HepG2 (cell line): ENCODE measurements around the gene PATE4. TPM values are rescaled to one million over a fixed set of nuclear protein-coding genes. Genes with fewer than 3 reads are reported as not detected.
A peak's percentile ranks its signal among the peaks of the same experiment; 100 is the strongest.

Experiments
- ATAC-seq: fragments of 200-7000 bp; cut with Tn5 transposase; 3 replicates; pipeline ENCODE4 v1.9.1; 2020; ENCODE audit warnings: mild to moderate bottlenecking, moderate library complexity
- BruUV-seq: library from RNA; stranded (reverse); fragments of 400-500 nt; replicated peaks from 2 replicates; lab custom pipeline; 2021; lab: Mats Ljungman, UMichigan
- CTCF ChIA-PET: fragments of 300-600 bp; formaldehyde crosslinking; extraction: SDS; loops from one replicate; lab custom pipeline; 2021; ENCODE audit warnings: low total read pairs, inconsistent platforms, low intra/inter-chr PET ratio; lab: Yijun Ruan, JAX
- POLR2A ChIA-PET: fragments of 350-600 bp; sonication (Branson Sonifier 250); formaldehyde crosslinking; loops from one replicate; lab custom pipeline; 2020; ENCODE audit warnings: antibody characterized with exemption, inconsistent platforms; lab: Yijun Ruan, JAX
- DNase-seq: peaks from one replicate; pipeline ENCODE4 v3.0.0-alpha.2; 2015; ENCODE audit warnings: low spot score
- FAIRE-seq: peaks from 3 replicates; lab custom pipeline; 2011; peaks lifted over from hg19 to GRCh38; lab: Jason Lieb, UNC
- H2AFZ ChIP-seq: one replicate; pipeline ENCODE4 v1.6.1; 2011; ENCODE audit warnings: low read length, inconsistent platforms
- H3K27ac ChIP-seq: fragments of 300-600 bp; 3 replicates; pipeline ENCODE4 v1.8.0; 2011; ENCODE audit warnings: mixed run types, mild to moderate bottlenecking, mixed read lengths, low read length, inconsistent platforms; ENCODE audit not compliant: insufficient read depth; ENCODE audit errors: extremely low read length
- H3K27me3 ChIP-seq, 2 experiments: fragments of 200-600 bp in 1 of 2; 2 replicates in 1 of 2; 3 replicates in 1 of 2; pipeline versions ENCODE4 v1.6.0 to v1.8.0; 2011; ENCODE audit warnings: low read length in 2 of 2, mild to moderate bottlenecking in 2 of 2, moderate library complexity in 2 of 2, inconsistent platforms in 1 of 2; ENCODE audit not compliant: insufficient read depth in 2 of 2, control insufficient read depth in 1 of 2
- H3K36me3 ChIP-seq, 2 experiments: fragments of 200-600 bp in 1 of 2; replicated peaks in 1 of 2; 2 replicates in 1 of 2; 3 replicates in 1 of 2; pipeline versions ENCODE4 v1.5.1 to v1.8.0; 2011; ENCODE audit warnings: low read length in 2 of 2, inconsistent platforms in 1 of 2; ENCODE audit not compliant: insufficient read depth in 2 of 2, control insufficient read depth in 1 of 2
- H3K4me1 ChIP-seq: 2 replicates; pipeline ENCODE4 v1.5.1; 2012; ENCODE audit warnings: low read length, inconsistent platforms; ENCODE audit not compliant: insufficient read depth
- H3K4me2 ChIP-seq: 2 replicates; pipeline ENCODE4 v1.6.0; 2011; ENCODE audit warnings: low read depth, low read length, inconsistent platforms
- H3K4me3 ChIP-seq, 3 experiments: fragments of 200-600 bp in 1 of 3; sonication (generic), shearing (Covaris generic) in 1 of 3; replicated peaks in 1 of 3; 2 replicates each; pipeline ENCODE4 v1.5.1; 2011 to 2016; ENCODE audit warnings: low read length in 3 of 3, inconsistent platforms in 2 of 3, low read depth in 2 of 3, mild to moderate bottlenecking in 2 of 3, control low read depth in 1 of 3, mixed read lengths in 1 of 3; ENCODE audit not compliant: insufficient read depth in 1 of 3
- H3K79me2 ChIP-seq: one replicate; pipeline ENCODE4 v1.6.1; 2011; ENCODE audit warnings: low read length, inconsistent platforms; ENCODE audit not compliant: insufficient read depth
- H3K9ac ChIP-seq: 2 replicates; pipeline ENCODE4 v1.6.0; 2011; ENCODE audit warnings: mild to moderate bottlenecking, low read depth, low read length, inconsistent platforms; ENCODE audit not compliant: insufficient read depth
- H3K9me3 ChIP-seq: 2 replicates; pipeline ENCODE4 v1.5.1; 2012; ENCODE audit warnings: mild to moderate bottlenecking, low read length
- H4K20me1 ChIP-seq: 2 replicates; pipeline ENCODE4 v1.6.0; 2011; ENCODE audit warnings: inconsistent platforms, mild to moderate bottlenecking, low read length, moderate library complexity; ENCODE audit not compliant: insufficient read depth
- CHD2 ChIP-seq: IDR thresholded peaks from 2 replicates; pipeline ENCODE4 v1.6.1; 2011; ENCODE audit warnings: low read depth, low read length, improper control_type of control experiment
- NFE2L2 ChIP-seq: fragments of 150-350 bp; IDR thresholded peaks from 2 replicates; pipeline ENCODE4 v1.6.1; 2014; ENCODE audit warnings: low read length
- NFYC ChIP-seq: IDR thresholded peaks from 2 replicates; pipeline ENCODE4 v1.6.1; 2016; ENCODE audit warnings: missing genetic modification reagents, missing compliant biosample characterization
- RELA ChIP-seq: sonication (generic); formaldehyde crosslinking; IDR thresholded peaks from 2 replicates; pipeline ENCODE4 v1.4.0; 2020; ENCODE audit warnings: missing genetic modification reagents
- SP140L ChIP-seq: sonication (generic); formaldehyde crosslinking; IDR thresholded peaks from 2 replicates; pipeline ENCODE4 v1.4.0; 2020; ENCODE audit warnings: missing genetic modification reagents, borderline replicate concordance
- STAG1 ChIP-seq: sonication (generic); formaldehyde crosslinking; IDR thresholded peaks from 2 replicates; pipeline ENCODE4 v1.4.0; 2020; ENCODE audit warnings: missing genetic modification reagents
- ZNF549 ChIP-seq: sonication (generic); formaldehyde crosslinking; IDR thresholded peaks from 2 replicates; pipeline ENCODE4 v1.5.0; 2020; ENCODE audit warnings: missing genetic modification reagents
- WGBS: methylation state at CpG from one replicate; pipeline ENCODE4 v1.1.6; 2017; ENCODE audit warnings: low lambda C conversion rate; 5-methylcytosine and 5-hydroxymethylcytosine counted together
- in situ Hi-C: cut with HindIII; loops from 2 replicates; pipeline ENCODE4 v1.10.0; 2017; ENCODE audit warnings: low pct_unique_long_range_greater_than_20kb; ENCODE audit not compliant: extremely low pct_ligation_motif_present
- intact Hi-C: fragments of 100-400 bp; cut with micrococcal nuclease; formaldehyde crosslinking; loops from one replicate; pipeline ENCODE4 v1.10.0; 2022; ENCODE audit not compliant: unreplicated experiment
- polyA plus RNA-seq, 8 experiments: library from polyadenylated mRNA; depleted of rRNA in 3 of 8; stranded (reverse) in 7 of 8; unstranded in 1 of 8; fragments of >200 nt; fragmentation: Illumina TruSeq in 4 of 8; extraction: Trizol in 4 of 8; gene quantifications; 2 replicates each; pipeline versions ENCODE4 v1.2.1 to v1.2.3, GENCODE V29; 2011 to 2016; ENCODE audit warnings: low read depth in 4 of 8, missing spikeins in 1 of 8, mixed read lengths in 1 of 8; ENCODE audit not compliant: insufficient read depth in 1 of 8
- total RNA-seq, 5 experiments: library from RNA; depleted of rRNA; stranded (reverse); fragments of >200 nt; fragmentation: Illumina TruSeq; extraction: Trizol; gene quantifications; 2 replicates each; pipeline ENCODE4 v1.2.3, GENCODE V29; 2016; ENCODE audit warnings: low read depth in 1 of 5
- TF ChIP-seq, protein P1 (sequence below): sonication (generic); formaldehyde crosslinking; IDR thresholded peaks from 2 replicates; pipeline ENCODE4 v1.9.0; 2021; ENCODE audit warnings: missing genetic modification reagents, mild to moderate bottlenecking, borderline replicate concordance

PATE4 gene
- total and polyA plus RNA-seq, 2 of the 13 experiments (the other 11 are each of a cell fraction or from before 2014, with no cell fraction given): not detected

GRCh38 chr11:125787827-125788226 lies 45.3 kb upstream of the PATE4 start, which contains the start of gene PATE3:
Gene PATE3 (plus strand): TSS chr11:125788127. CDS start chr11:125788152, 25 bp downstream.
- ATAC-seq (no peak), FAIRE-seq (no peak), DNase-seq (no peak)
- Histone ChIP-seq H3K4me3 (no peak within 1 kb of the TSS), H4K20me1 (no peaks in the 10 kb centered on the region), H3K9me3 (no peaks in the 10 kb centered on the region), H3K4me1 (no peaks in the 10 kb centered on the region), H3K27me3 (no peaks in the 10 kb centered on the region), H3K79me2 (no peaks in the 10 kb centered on the region), H2AFZ (no peak within 1 kb of the TSS), H3K9ac (no peak within 1 kb of the TSS), H3K4me2 (no peak within 1 kb of the TSS), H3K27ac (no peak within 1 kb of the TSS), H3K36me3 (no peaks in the 10 kb centered on the region)
- BruUV-seq: no TSS peak
- POLR2A ChIA-PET: no interaction called here
- 0% methylated on average over 2 of the region's 2 CpGs for WGBS
- intact Hi-C loops (no loop called here), in situ Hi-C loops (no loop called here)
- TF ChIP-seq SP140L (no peak), NFYC (no peak), CHD2 (no peak), RELA (CRISPR knock-in tag) (no peak), STAG1 (CRISPR knock-in tag) (no peak)
- TF ChIP-seq, protein P1, sequence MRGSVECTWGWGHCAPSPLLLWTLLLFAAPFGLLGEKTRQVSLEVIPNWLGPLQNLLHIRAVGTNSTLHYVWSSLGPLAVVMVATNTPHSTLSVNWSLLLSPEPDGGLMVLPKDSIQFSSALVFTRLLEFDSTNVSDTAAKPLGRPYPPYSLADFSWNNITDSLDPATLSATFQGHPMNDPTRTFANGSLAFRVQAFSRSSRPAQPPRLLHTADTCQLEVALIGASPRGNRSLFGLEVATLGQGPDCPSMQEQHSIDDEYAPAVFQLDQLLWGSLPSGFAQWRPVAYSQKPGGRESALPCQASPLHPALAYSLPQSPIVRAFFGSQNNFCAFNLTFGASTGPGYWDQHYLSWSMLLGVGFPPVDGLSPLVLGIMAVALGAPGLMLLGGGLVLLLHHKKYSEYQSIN (CRISPR knock-in tag): no peak
- CTCF ChIA-PET: no interaction called here

- H3K27ac ChIP-seq: no peak overlapping the region
- DNase-seq (no peak), ATAC-seq (no peak), FAIRE-seq (no peak)
- TF ChIP-seq NFE2L2 (peak; percentile 40; the same call in 1 of the 2 replicates), ZNF549 (CRISPR knock-in tag) (no peak)
- intact Hi-C loops (no loop called here), in situ Hi-C loops (no loop called here)
- ChIA-PET CTCF (no interaction called here), POLR2A (no interaction called here)
- no peak overlapping the region for H3K4me2 ChIP-seq
- H2AFZ ChIP-seq: no peak overlapping the region
- no peaks in the 10 kb centered on the region for H3K36me3 ChIP-seq
- H4K20me1 ChIP-seq: no peaks in the 10 kb centered on the region
- no peak overlapping the region for H3K4me3 ChIP-seq
- H3K4me1 ChIP-seq: no peaks in the 10 kb centered on the region
- H3K79me2 ChIP-seq: no peaks in the 10 kb centered on the region
- WGBS: 49% methylated on average over 4 of the region's 4 CpGs
- no peaks in the 10 kb centered on the region for H3K9me3 ChIP-seq
- H3K27me3 ChIP-seq: no peaks in the 10 kb centered on the region
- no peak overlapping the region for H3K9ac ChIP-seq
- BruUV-seq: no TSS peak
Observed at GRCh38 chr11:125790825-125791224, 42.3 kb upstream of the PATE4 start.
